HCT116 (cell line): Measurements from ENCODE around the gene ATG4A.

Experiments used
- CBX3 ChIP-seq: IDR thresholded peaks from 2 replicates; pipeline ENCODE4 v1.6.1; 2012; ENCODE audit warnings: low read depth
- CEBPB ChIP-seq: IDR thresholded peaks from 2 replicates; pipeline ENCODE4 v1.6.1; 2012; ENCODE audit warnings: low read depth
- EGR1 ChIP-seq: IDR thresholded peaks from 2 replicates; pipeline ENCODE4 v1.6.1; 2012; ENCODE audit warnings: low read depth
- EZH2phosphoT487 ChIP-seq: fragments of 200-600 bp; IDR thresholded peaks from 2 replicates; pipeline ENCODE4 v1.6.1; 2018; ENCODE audit warnings: antibody characterized with exemption, borderline replicate concordance
- FOSL1 ChIP-seq: IDR thresholded peaks from 2 replicates; pipeline ENCODE4 v1.6.1; 2012; ENCODE audit warnings: low read depth
- POLR2A ChIP-seq: IDR thresholded peaks from 2 replicates; pipeline ENCODE4 v1.7.0; 2011; ENCODE audit warnings: borderline replicate concordance; ENCODE audit not compliant: insufficient read depth, insufficient read length; ENCODE audit errors: extremely low read depth
- SP1 ChIP-seq: IDR thresholded peaks from 2 replicates; pipeline ENCODE4 v1.6.1; 2012; ENCODE audit warnings: low read depth
- SRF ChIP-seq: IDR thresholded peaks from 2 replicates; pipeline ENCODE4 v1.6.1; 2012; ENCODE audit warnings: low read depth
- TF ChIP-seq, protein P1 (sequence below), 3 experiments: fragments of 200-600 bp in 1 of 3; sonication (generic) in 1 of 3; IDR thresholded peaks in 2 of 3; conservative IDR thresholded peaks in 1 of 3; 2 replicates each; pipeline ENCODE4 v1.5.1; 2012 to 2017; ENCODE audit warnings: low read depth in 2 of 3, low read length in 2 of 3, antibody characterized with exemption in 1 of 3, borderline replicate concordance in 1 of 3, control low read depth in 1 of 3, mild to moderate bottlenecking in 1 of 3, mixed read lengths in 1 of 3, mixed run types in 1 of 3, moderate library complexity in 1 of 3; ENCODE audit not compliant: insufficient read depth in 1 of 3
- TF ChIP-seq, protein P2 (sequence below): IDR thresholded peaks from 2 replicates; pipeline ENCODE4 v1.6.1; 2012
- TF ChIP-seq, protein P3 (sequence below): IDR thresholded peaks from 2 replicates; pipeline ENCODE4 v1.6.1; 2012

DNA sequence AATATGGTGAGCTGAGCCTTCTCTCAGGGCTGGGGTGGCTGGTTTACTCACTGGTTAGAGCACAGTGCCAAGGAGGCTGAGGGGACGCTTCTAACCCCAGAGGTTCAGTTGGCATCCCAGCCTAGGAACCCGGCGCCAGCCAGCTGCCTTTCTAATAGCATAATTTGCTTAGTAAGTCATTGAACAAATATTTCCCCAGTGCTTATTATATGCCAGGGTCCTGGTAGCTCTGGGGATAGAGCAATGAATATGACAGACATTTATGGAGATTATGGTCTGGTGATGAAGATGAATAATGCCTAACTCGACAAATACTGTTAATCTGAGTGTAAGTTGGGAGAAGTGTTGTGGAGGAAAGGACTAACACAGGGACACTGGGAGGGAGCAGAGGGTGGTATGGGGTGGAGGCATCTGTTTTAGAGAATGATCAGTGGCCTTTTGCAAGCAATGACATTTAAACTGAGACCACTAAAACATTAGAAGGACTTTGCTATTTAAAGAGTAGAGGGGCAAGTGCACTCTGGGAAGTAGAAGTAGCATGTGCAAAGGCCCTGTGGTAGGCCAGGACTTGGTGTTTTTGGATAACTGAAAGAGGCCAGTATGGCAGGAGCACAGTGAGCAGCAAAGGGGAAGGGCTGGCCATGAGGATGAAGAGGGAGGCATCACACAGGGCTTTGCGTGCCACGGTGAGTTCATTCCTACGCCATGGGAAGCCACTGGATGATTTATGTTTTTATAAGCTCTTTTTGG lies 71.9 kb downstream of the ATG4A start:
- TF ChIP-seq, protein P1, sequence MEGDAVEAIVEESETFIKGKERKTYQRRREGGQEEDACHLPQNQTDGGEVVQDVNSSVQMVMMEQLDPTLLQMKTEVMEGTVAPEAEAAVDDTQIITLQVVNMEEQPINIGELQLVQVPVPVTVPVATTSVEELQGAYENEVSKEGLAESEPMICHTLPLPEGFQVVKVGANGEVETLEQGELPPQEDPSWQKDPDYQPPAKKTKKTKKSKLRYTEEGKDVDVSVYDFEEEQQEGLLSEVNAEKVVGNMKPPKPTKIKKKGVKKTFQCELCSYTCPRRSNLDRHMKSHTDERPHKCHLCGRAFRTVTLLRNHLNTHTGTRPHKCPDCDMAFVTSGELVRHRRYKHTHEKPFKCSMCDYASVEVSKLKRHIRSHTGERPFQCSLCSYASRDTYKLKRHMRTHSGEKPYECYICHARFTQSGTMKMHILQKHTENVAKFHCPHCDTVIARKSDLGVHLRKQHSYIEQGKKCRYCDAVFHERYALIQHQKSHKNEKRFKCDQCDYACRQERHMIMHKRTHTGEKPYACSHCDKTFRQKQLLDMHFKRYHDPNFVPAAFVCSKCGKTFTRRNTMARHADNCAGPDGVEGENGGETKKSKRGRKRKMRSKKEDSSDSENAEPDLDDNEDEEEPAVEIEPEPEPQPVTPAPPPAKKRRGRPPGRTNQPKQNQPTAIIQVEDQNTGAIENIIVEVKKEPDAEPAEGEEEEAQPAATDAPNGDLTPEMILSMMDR (IDR thresholded peaks at IDR 0.05 in 2 of 3, conservative IDR thresholded peaks at IDR 0.05 in 1 of 3; ENCODE audit: borderline replicate concordance in 1 of 3, insufficient read depth in 1 of 3, low read depth in 2 of 3, low read length in 2 of 3): no peak
- TF ChIP-seq POLR2A (no peak), SP1 (no peak), EGR1 (no peak), CEBPB (no peak), CBX3 (no peak), FOSL1 (no peak), SRF (no peak), EZH2phosphoT487 (no peak)
- TF ChIP-seq, protein P2, sequence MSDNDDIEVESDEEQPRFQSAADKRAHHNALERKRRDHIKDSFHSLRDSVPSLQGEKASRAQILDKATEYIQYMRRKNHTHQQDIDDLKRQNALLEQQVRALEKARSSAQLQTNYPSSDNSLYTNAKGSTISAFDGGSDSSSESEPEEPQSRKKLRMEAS: no peak
- TF ChIP-seq, protein P3, sequence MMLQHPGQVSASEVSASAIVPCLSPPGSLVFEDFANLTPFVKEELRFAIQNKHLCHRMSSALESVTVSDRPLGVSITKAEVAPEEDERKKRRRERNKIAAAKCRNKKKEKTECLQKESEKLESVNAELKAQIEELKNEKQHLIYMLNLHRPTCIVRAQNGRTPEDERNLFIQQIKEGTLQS: no peak
